Measurements from ENCODE around the gene MTM1. TPM values are rescaled to one million over a fixed set of nuclear protein-coding genes. Genes with fewer than 3 reads are reported as not detected.

Gene MTM1
- polyA plus RNA-seq, 2 of the 4 experiments (the other 2 are of a cell fraction) = 8.5 to 9.0 TPM

- ChIA-PET CTCF (no interaction called here), POLR2A (no interaction called here)
- FAIRE-seq (no peak), ATAC-seq (no peak), DNase-seq (ENCODE audit: low read depth in 1 of 2, low spot score in 1 of 2) (no peak)
- H3K27ac ChIP-seq = no peak overlapping the region
- no peaks in the 10 kb centered on the region for H3K4me1 ChIP-seq
- H3K4me2 ChIP-seq = no peak overlapping the region
- 0 out of 3 replicates have a peak, but pooled peaks cover 7% of the 10 kb centered on the region for H3K9me3 ChIP-seq
- no peak overlapping the region for H3K4me3 ChIP-seq
- no peak for TF ChIP-seq CEBPB (IDR thresholded peaks at IDR 0.05)
- no peak for TF ChIP-seq RNF2 (IDR thresholded peaks at IDR 0.05; ENCODE audit: borderline replicate concordance, low read depth)
- TF ChIP-seq, protein P1, sequence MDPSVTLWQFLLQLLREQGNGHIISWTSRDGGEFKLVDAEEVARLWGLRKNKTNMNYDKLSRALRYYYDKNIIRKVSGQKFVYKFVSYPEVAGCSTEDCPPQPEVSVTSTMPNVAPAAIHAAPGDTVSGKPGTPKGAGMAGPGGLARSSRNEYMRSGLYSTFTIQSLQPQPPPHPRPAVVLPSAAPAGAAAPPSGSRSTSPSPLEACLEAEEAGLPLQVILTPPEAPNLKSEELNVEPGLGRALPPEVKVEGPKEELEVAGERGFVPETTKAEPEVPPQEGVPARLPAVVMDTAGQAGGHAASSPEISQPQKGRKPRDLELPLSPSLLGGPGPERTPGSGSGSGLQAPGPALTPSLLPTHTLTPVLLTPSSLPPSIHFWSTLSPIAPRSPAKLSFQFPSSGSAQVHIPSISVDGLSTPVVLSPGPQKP (IDR thresholded peaks at IDR 0.05; ENCODE audit: low read depth, low read length) = no peak
- TF ChIP-seq HOXB13 (CRISPR knock-in tag; IDR thresholded peaks at IDR 0.05; ENCODE audit: low read depth) = no peak
- TF ChIP-seq SMC3 (IDR thresholded peaks at IDR 0.05) = no peak
- no peak for TF ChIP-seq SREBF2 (IDR thresholded peaks at IDR 0.05)
- no peak for TF ChIP-seq EHMT2 (IDR thresholded peaks at IDR 0.05; ENCODE audit: low read depth)
- no peak for TF ChIP-seq HOXB5 (CRISPR knock-in tag; IDR thresholded peaks at IDR 0.05)
- no peak for TF ChIP-seq NFE2L2 (conservative IDR thresholded peaks at IDR 0.05; ENCODE audit: low read length)
- TF ChIP-seq ZC3H11A (IDR thresholded peaks at IDR 0.05) = no peak
- no peak for TF ChIP-seq POLR2A (IDR thresholded peaks at IDR 0.05; ENCODE audit: low read length)
- WGBS (ENCODE audit: missing lambda C conversion rate) = 28% methylated on average over 3 of the region's 3 CpGs
Observed at GRCh38 chrX:150533863-150534262, 34.6 kb upstream of the MTM1 start.

DNA sequence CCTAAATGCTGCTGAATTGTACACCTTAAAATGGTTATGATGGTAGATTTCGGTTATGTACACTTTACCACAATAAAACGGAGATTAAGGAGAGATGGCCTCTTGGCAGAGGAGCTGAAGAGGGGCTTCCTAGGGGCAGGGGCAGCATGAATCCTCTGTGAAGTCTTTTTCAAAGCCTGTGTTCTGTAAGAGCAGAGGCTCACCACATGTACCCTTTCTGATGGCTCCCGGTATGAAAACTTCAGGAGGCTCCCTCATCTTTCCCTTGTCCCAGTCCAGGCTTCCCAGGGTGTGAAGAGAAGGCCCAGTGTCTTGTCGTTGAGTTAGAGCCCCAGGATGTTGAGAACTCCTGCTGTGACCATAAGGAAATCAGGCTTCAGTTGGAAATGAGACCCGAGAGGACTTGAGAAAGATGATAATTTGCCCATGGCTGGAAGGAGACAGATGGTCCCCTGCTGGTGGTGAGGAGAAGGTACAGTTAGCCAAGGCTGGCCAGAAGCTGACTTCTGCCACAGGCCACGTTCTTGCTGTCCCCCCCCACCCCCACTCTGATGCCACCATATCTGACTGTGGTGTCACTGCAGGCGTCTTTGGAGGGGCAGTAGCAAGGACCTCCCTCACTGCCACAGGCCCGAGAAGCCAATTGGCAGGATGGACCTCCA is 31.8 kb upstream of the MTM1 start:
- no peaks in the 10 kb centered on the region for H3K4me1 ChIP-seq
- ATAC-seq (peak in 1 of 2 experiments; percentile 71; a peak in 3 of 6 replicates), FAIRE-seq (no peak), DNase-seq (ENCODE audit: low read depth in 1 of 2, low spot score in 1 of 2) (peak; percentile 7 to 28)
- H3K4me3 ChIP-seq = no peak overlapping the region
- no peak for TF ChIP-seq HOXB13 (CRISPR knock-in tag; IDR thresholded peaks at IDR 0.05; ENCODE audit: low read depth)
- TF ChIP-seq HES2 (IDR thresholded peaks at IDR 0.05) = no peak
- TF ChIP-seq HOXA7 (CRISPR knock-in tag; IDR thresholded peaks at IDR 0.05) = no peak
- CTCF ChIA-PET = no interaction called here
- H3K27ac ChIP-seq = no peak overlapping the region
- WGBS (ENCODE audit: missing lambda C conversion rate) = 28% methylated on average over 6 of the region's 8 CpGs
- 0 out of 3 replicates have a peak, but pooled peaks cover 7% of the 10 kb centered on the region for H3K9me3 ChIP-seq
- POLR2A ChIA-PET = no interaction called here
- no peak overlapping the region for H3K4me2 ChIP-seq

- 33% methylated on average over 6 of the region's 6 CpGs for WGBS (ENCODE audit: missing lambda C conversion rate)
- FAIRE-seq (no peak), ATAC-seq (no peak), DNase-seq (ENCODE audit: low read depth in 1 of 2, low spot score in 1 of 2) (no peak)
- CTCF ChIA-PET = no interaction called here
- H3K4me2 ChIP-seq = no peak overlapping the region
- H3K9me3 ChIP-seq = 0 out of 3 replicates have a peak, but pooled peaks cover 7% of the 10 kb centered on the region
- no peak for TF ChIP-seq CTCF (IDR thresholded peaks at IDR 0.05)
- TF ChIP-seq HOXB13 (CRISPR knock-in tag; IDR thresholded peaks at IDR 0.05; ENCODE audit: low read depth) = no peak
- TF ChIP-seq HDAC2 (IDR thresholded peaks at IDR 0.05) = no peak
- TF ChIP-seq RAD21 (conservative IDR thresholded peaks at IDR 0.05 in 1 of 2, IDR thresholded peaks at IDR 0.05 in 1 of 2) = no peak
- TF ChIP-seq REST (IDR thresholded peaks at IDR 0.05) = no peak
- TF ChIP-seq FOSL2 (IDR thresholded peaks at IDR 0.05) = no peak
- TF ChIP-seq FOSL2 (CRISPR knock-in tag; IDR thresholded peaks at IDR 0.05) = no peak
- no peaks in the 10 kb centered on the region for H3K4me1 ChIP-seq
- POLR2A ChIA-PET = no interaction called here
- no peak overlapping the region for H3K27ac ChIP-seq
- H3K4me3 ChIP-seq = no peak overlapping the region
Observed at GRCh38 chrX:150537851-150538250, 30.6 kb upstream of the MTM1 start.

All from A549 (cell line).